CD4-positive, alpha-beta memory T cell (primary cell): ENCODE results near the gene CDH2. TPM values are rescaled to one million over a fixed set of nuclear protein-coding genes. Genes with fewer than 3 reads are reported as not detected.

Experiments
- CTCF ChIA-PET: fragments of 350-600 bp; sonication (Branson Sonifier 250); formaldehyde crosslinking; loops from one replicate; lab custom pipeline; 2021; ENCODE audit warnings: inconsistent platforms; ENCODE audit not compliant: partially characterized antibody; lab: Charles Lee
- POLR2A ChIA-PET: fragments of 350-600 bp; sonication (Branson Sonifier 250); formaldehyde crosslinking; loops from one replicate; lab custom pipeline; 2021; ENCODE audit not compliant: partially characterized antibody; lab: Charles Lee
- DNase-seq, 5 donors: peaks; one replicate each; pipeline versions ENCODE4 v3.0.0 to v3.0.0-alpha.2; 2020 to 2022; ENCODE audit warnings: mixed read lengths in 1 of 5
- H3K27ac ChIP-seq: one replicate; pipeline ENCODE4 v1.7.0; 2013; ENCODE audit warnings: low read depth, low read length
- H3K27me3 ChIP-seq: 2 replicates; pipeline ENCODE4 v1.7.0; 2013; ENCODE audit warnings: mild to moderate bottlenecking, low read length, moderate library complexity; ENCODE audit not compliant: insufficient read depth
- H3K36me3 ChIP-seq: 2 replicates; pipeline ENCODE4 v1.7.0; 2013; ENCODE audit warnings: mild to moderate bottlenecking, low read length, moderate library complexity; ENCODE audit not compliant: insufficient read depth
- H3K4me1 ChIP-seq: 2 replicates; pipeline ENCODE4 v1.7.0; 2013; ENCODE audit warnings: mild to moderate bottlenecking, low read length, moderate library complexity; ENCODE audit not compliant: insufficient read depth
- H3K4me3 ChIP-seq, 2 donors: one replicate each; pipeline ENCODE4 v1.7.0; 2013; ENCODE audit warnings: low read length in 2 of 2, mild to moderate bottlenecking in 1 of 2
- H3K9me3 ChIP-seq, 2 donors: one replicate each; pipeline ENCODE4 v1.7.0; 2013; ENCODE audit warnings: low read length in 2 of 2, control low read depth in 1 of 2; ENCODE audit not compliant: control insufficient read depth in 1 of 2
- H3K27ac Mint-ChIP-seq, 7 donors: one replicate each; pipeline ENCODE4 v1.8.0; 2020 to 2021; ENCODE audit warnings: mixed read lengths in 7 of 7, mild to moderate bottlenecking in 6 of 7, inconsistent platforms in 3 of 7, moderate library complexity in 3 of 7
- H3K27me3 Mint-ChIP-seq, 2 donors: one replicate each; pipeline ENCODE4 v1.8.0; 2020 to 2021; ENCODE audit warnings: mixed read lengths in 2 of 2
- H3K36me3 Mint-ChIP-seq, 2 donors: one replicate each; pipeline ENCODE4 v1.8.0; 2020 to 2021; ENCODE audit warnings: mixed read lengths in 2 of 2, inconsistent platforms in 1 of 2, mild to moderate bottlenecking in 1 of 2
- H3K4me1 Mint-ChIP-seq, 4 donors: one replicate each; pipeline ENCODE4 v1.8.0; 2020 to 2021; ENCODE audit warnings: mixed read lengths in 4 of 4, mild to moderate bottlenecking in 1 of 4
- H3K4me3 Mint-ChIP-seq, 8 donors: one replicate each; pipeline ENCODE4 v1.8.0; 2020 to 2021; ENCODE audit warnings: mixed read lengths in 8 of 8, mild to moderate bottlenecking in 7 of 8, moderate library complexity in 6 of 8, inconsistent platforms in 3 of 8
- H3K9me3 Mint-ChIP-seq, 8 donors: one replicate each; pipeline ENCODE4 v1.8.0; 2020 to 2021; ENCODE audit warnings: mixed read lengths in 8 of 8, mild to moderate bottlenecking in 5 of 8, inconsistent platforms in 3 of 8, moderate library complexity in 1 of 8
- intact Hi-C: fragments of 100-400 bp; cut with micrococcal nuclease; formaldehyde crosslinking; loops from one replicate; pipeline ENCODE4 v1.15.1; 2023
- polyA plus RNA-seq, 2 donors: library from polyadenylated mRNA; unstranded; fragments of 300-500 nt; fragmentation: Illumina TruSeq; gene quantifications; one replicate each; pipeline ENCODE4 v1.2.3, GENCODE V29; 2021
- total RNA-seq, 2 experiments: library from RNA; stranded (reverse); gene quantifications; one replicate each; pipeline ENCODE4 v1.2.3, GENCODE V29; 2021

The CDH2 gene
- total and polyA plus RNA-seq, 4 experiments from 2014 or later, result not detected

GRCh38 chr18:28062443-28062842 is 114.5 kb downstream of the CDH2 start:
- Histone ChIP-seq H3K9me3 (no peaks in the 10 kb centered on the region), H3K27ac (no peak overlapping the region), H3K4me1 (no peaks in the 10 kb centered on the region), H3K27me3 (no peaks in the 10 kb centered on the region), H3K4me3 (no peak overlapping the region), H3K36me3 (no peaks in the 10 kb centered on the region)
- Mint-ChIP-seq H3K27ac (no peak overlapping the region), H3K4me1 (no peaks in the 10 kb centered on the region), H3K27me3 (no peaks in the 10 kb centered on the region), H3K9me3 (peaks cover 0 to 28% (median 14%) of the 10 kb centered on the region in 8 donors), H3K36me3 (no peaks in the 10 kb centered on the region), H3K4me3 (no peak overlapping the region)
- no peak for DNase-seq
- intact Hi-C loops, result no loop called here
- ChIA-PET CTCF (no interaction called here), POLR2A (no interaction called here)

- Mint-ChIP-seq H3K36me3 (no peaks in the 10 kb centered on the region), H3K27me3 (no peaks in the 10 kb centered on the region), H3K4me3 (no peak overlapping the region), H3K27ac (no peak overlapping the region), H3K4me1 (no peaks in the 10 kb centered on the region), H3K9me3 (peaks cover 0 to 28% (median 14%) of the 10 kb centered on the region in 8 donors)
- intact Hi-C loops, result no loop called here
- ChIA-PET POLR2A (no interaction called here), CTCF (no interaction called here)
- Histone ChIP-seq H3K36me3 (no peaks in the 10 kb centered on the region), H3K4me3 (no peak overlapping the region), H3K4me1 (no peaks in the 10 kb centered on the region), H3K9me3 (no peaks in the 10 kb centered on the region), H3K27ac (no peak overlapping the region), H3K27me3 (no peaks in the 10 kb centered on the region)
- no peak for DNase-seq
These were observed 117.1 kb downstream of the CDH2 start for GRCh38 chr18:28059861-28060260.

GRCh38 chr18:28050545-28050944 is 126.4 kb downstream of the CDH2 start:
- Histone ChIP-seq H3K4me3 (no peak overlapping the region), H3K9me3 (peaks cover 0 to 3% of the 10 kb centered on the region in 2 donors), H3K27me3 (no peaks in the 10 kb centered on the region), H3K4me1 (no peaks in the 10 kb centered on the region), H3K27ac (no peak overlapping the region), H3K36me3 (no peaks in the 10 kb centered on the region)
- no peak for DNase-seq
- Mint-ChIP-seq H3K36me3 (no peaks in the 10 kb centered on the region), H3K9me3 (peaks cover 0 to 18% (median 6%) of the 10 kb centered on the region in 8 donors), H3K4me3 (no peak overlapping the region), H3K4me1 (no peaks in the 10 kb centered on the region), H3K27ac (no peak overlapping the region), H3K27me3 (no peaks in the 10 kb centered on the region)
- CTCF ChIA-PET, result no interaction called here
- intact Hi-C loops, result no loop called here
- POLR2A ChIA-PET, result no interaction called here

GRCh38 chr18:28048612-28049011 is 128.3 kb downstream of the CDH2 start:
- Mint-ChIP-seq H3K36me3 (no peaks in the 10 kb centered on the region), H3K27me3 (no peaks in the 10 kb centered on the region), H3K4me3 (no peak overlapping the region), H3K27ac (no peak overlapping the region), H3K9me3 (peaks cover 0 to 20% (median 8%) of the 10 kb centered on the region in 8 donors), H3K4me1 (no peaks in the 10 kb centered on the region)
- H3K27me3 ChIP-seq, result no peaks in the 10 kb centered on the region
- H3K27ac ChIP-seq, result no peak overlapping the region
- DNase-seq, result no peak
- H3K4me3 ChIP-seq, result no peak overlapping the region
- no peaks in the 10 kb centered on the region for H3K9me3 ChIP-seq
- no peaks in the 10 kb centered on the region for H3K36me3 ChIP-seq
- H3K4me1 ChIP-seq, result no peaks in the 10 kb centered on the region
- ChIA-PET CTCF (no interaction called here), POLR2A (no interaction called here)
- intact Hi-C loops, result no loop called here

- CTCF ChIA-PET, result no interaction called here
These were observed 131.1 kb downstream of the CDH2 start for GRCh38 chr18:28045880-28046279.

GRCh38 chr18:28045176-28045810 is 131.6 kb downstream of the CDH2 start:
- H3K4me1 Mint-ChIP-seq, result no peaks in the 10 kb centered on the region
- no peaks in the 10 kb centered on the region for H3K27me3 Mint-ChIP-seq
- Histone ChIP-seq H3K9me3 (peaks cover 0 to 1% of the 10 kb centered on the region in 2 donors), H3K27me3 (no peaks in the 10 kb centered on the region), H3K4me1 (no peaks in the 10 kb centered on the region), H3K27ac (no peak overlapping the region), H3K4me3 (no peak overlapping the region), H3K36me3 (no peaks in the 10 kb centered on the region)
- H3K27ac Mint-ChIP-seq, result no peak overlapping the region
- no peak for DNase-seq
- H3K36me3 Mint-ChIP-seq, result no peaks in the 10 kb centered on the region
- intact Hi-C loops, result no loop called here
- CTCF ChIA-PET, result no interaction called here
- no peak overlapping the region for H3K4me3 Mint-ChIP-seq
- peaks cover 0 to 18% (median 6%) of the 10 kb centered on the region in 8 donors for H3K9me3 Mint-ChIP-seq
- POLR2A ChIA-PET, result no interaction called here

More at GRCh38 chr18:28045880-28046279, 131.1 kb downstream of the CDH2 start:
- Mint-ChIP-seq H3K9me3 (peaks cover 0 to 15% (median 5%) of the 10 kb centered on the region in 8 donors), H3K4me1 (no peaks in the 10 kb centered on the region), H3K36me3 (no peaks in the 10 kb centered on the region), H3K27ac (no peak overlapping the region), H3K27me3 (no peaks in the 10 kb centered on the region), H3K4me3 (no peak overlapping the region)
- Histone ChIP-seq H3K9me3 (no peaks in the 10 kb centered on the region), H3K4me3 (no peak overlapping the region), H3K4me1 (no peaks in the 10 kb centered on the region), H3K27ac (no peak overlapping the region), H3K36me3 (no peaks in the 10 kb centered on the region), H3K27me3 (no peaks in the 10 kb centered on the region)
- intact Hi-C loops, result no loop called here
- POLR2A ChIA-PET, result no interaction called here
- no peak for DNase-seq

GRCh38 chr18:28044036-28044435 is 132.9 kb downstream of the CDH2 start:
- no peaks in the 10 kb centered on the region for H3K36me3 ChIP-seq
- no peak overlapping the region for H3K4me3 ChIP-seq
- Mint-ChIP-seq H3K4me1 (no peaks in the 10 kb centered on the region), H3K27ac (no peak overlapping the region), H3K4me3 (no peak overlapping the region), H3K9me3 (peaks cover 0 to 15% (median 8%) of the 10 kb centered on the region in 8 donors), H3K36me3 (no peaks in the 10 kb centered on the region), H3K27me3 (no peaks in the 10 kb centered on the region)
- no peak for DNase-seq
- no peak overlapping the region for H3K27ac ChIP-seq
- ChIA-PET POLR2A (no interaction called here), CTCF (no interaction called here)
- no peaks in the 10 kb centered on the region for H3K4me1 ChIP-seq
- H3K27me3 ChIP-seq, result no peaks in the 10 kb centered on the region
- H3K9me3 ChIP-seq, result peaks cover 0 to 7% of the 10 kb centered on the region in 2 donors
- intact Hi-C loops, result no loop called here
